Right atrium auricular region (tissue), 2 donors: ENCODE results near the gene CACNB4. TPM values are rescaled to one million over a fixed set of nuclear protein-coding genes. Genes with fewer than 3 reads are reported as not detected.

Source experiments
- DNase-seq: peaks from one replicate; pipeline ENCODE4 v3.0.0-alpha.2; 2019; ENCODE audit warnings: low spot score
- H3K27ac ChIP-seq, 2 donors: fragments of 200-600 bp; sonication (generic); 1 replicate in 1 of 2; 2 replicates in 1 of 2; pipeline ENCODE4 v1.5.1; 2016 to 2019
- H3K27me3 ChIP-seq, 2 donors: fragments of 200-600 bp; sonication (generic); one replicate each; pipeline versions ENCODE4 v1.5.1 to v1.6.0; 2017 to 2019
- H3K36me3 ChIP-seq: fragments of 200-600 bp; sonication (generic); one replicate; pipeline ENCODE4 v1.5.1; 2016
- H3K4me1 ChIP-seq, 2 donors: fragments of 200-600 bp; sonication (generic); one replicate each; pipeline versions ENCODE4 v1.5.1 to v1.6.0; 2017 to 2019
- H3K4me3 ChIP-seq, 2 donors: fragments of 200-600 bp; sonication (generic); 1 replicate in 1 of 2; 2 replicates in 1 of 2; pipeline ENCODE4 v1.5.1; 2017 to 2019; ENCODE audit warnings: mild to moderate bottlenecking in 1 of 2, moderate library complexity in 1 of 2
- H3K9me3 ChIP-seq, 2 donors: fragments of 200-600 bp; sonication (generic); one replicate each; pipeline ENCODE4 v1.5.1; 2019
- CTCF ChIP-seq, 2 donors: fragments of 200-600 bp; sonication (generic); IDR thresholded peaks; one replicate each; pipeline ENCODE4 v1.5.1; 2019; ENCODE audit warnings: antibody characterized with exemption in 2 of 2
- total RNA-seq, 2 donors: library from RNA; depleted of rRNA; stranded (reverse); fragments of >200 nt; gene quantifications; one replicate each; pipeline ENCODE4 v1.1.0, GENCODE V29; 2016

The CACNB4 gene
- total RNA-seq, 2 donors from 2014 or later = 0.37 to 0.90 TPM

GRCh38 chr2:152038441-152038958, 60.3 kb downstream of the CACNB4 start:
- no peak overlapping the region for H3K27ac ChIP-seq
- TF ChIP-seq CTCF (IDR thresholded peaks at IDR 0.05) = no peak

GRCh38 chr2:152037743-152038435, 61.0 kb downstream of the CACNB4 start:
- no peaks in the 10 kb centered on the region for H3K36me3 ChIP-seq
- peak overlapping the region in 1 of 2 donors; percentile 23 for H3K27ac ChIP-seq
- no peak for DNase-seq
- no peaks in the 10 kb centered on the region for H3K9me3 ChIP-seq
- H3K27me3 ChIP-seq = no peaks in the 10 kb centered on the region
- no peak overlapping the region for H3K4me3 ChIP-seq
- H3K4me1 ChIP-seq = peaks cover 0 to 24% of the 10 kb centered on the region in 2 donors
- TF ChIP-seq CTCF (IDR thresholded peaks at IDR 0.05) = no peak

More at GRCh38 chr2:152038441-152038958, 60.3 kb downstream of the CACNB4 start:
- no peaks in the 10 kb centered on the region for H3K9me3 ChIP-seq
- H3K36me3 ChIP-seq = no peaks in the 10 kb centered on the region
- peaks cover 0 to 24% of the 10 kb centered on the region in 2 donors for H3K4me1 ChIP-seq
- no peak overlapping the region for H3K4me3 ChIP-seq
- no peaks in the 10 kb centered on the region for H3K27me3 ChIP-seq
- DNase-seq = peak; percentile 62

DNA sequence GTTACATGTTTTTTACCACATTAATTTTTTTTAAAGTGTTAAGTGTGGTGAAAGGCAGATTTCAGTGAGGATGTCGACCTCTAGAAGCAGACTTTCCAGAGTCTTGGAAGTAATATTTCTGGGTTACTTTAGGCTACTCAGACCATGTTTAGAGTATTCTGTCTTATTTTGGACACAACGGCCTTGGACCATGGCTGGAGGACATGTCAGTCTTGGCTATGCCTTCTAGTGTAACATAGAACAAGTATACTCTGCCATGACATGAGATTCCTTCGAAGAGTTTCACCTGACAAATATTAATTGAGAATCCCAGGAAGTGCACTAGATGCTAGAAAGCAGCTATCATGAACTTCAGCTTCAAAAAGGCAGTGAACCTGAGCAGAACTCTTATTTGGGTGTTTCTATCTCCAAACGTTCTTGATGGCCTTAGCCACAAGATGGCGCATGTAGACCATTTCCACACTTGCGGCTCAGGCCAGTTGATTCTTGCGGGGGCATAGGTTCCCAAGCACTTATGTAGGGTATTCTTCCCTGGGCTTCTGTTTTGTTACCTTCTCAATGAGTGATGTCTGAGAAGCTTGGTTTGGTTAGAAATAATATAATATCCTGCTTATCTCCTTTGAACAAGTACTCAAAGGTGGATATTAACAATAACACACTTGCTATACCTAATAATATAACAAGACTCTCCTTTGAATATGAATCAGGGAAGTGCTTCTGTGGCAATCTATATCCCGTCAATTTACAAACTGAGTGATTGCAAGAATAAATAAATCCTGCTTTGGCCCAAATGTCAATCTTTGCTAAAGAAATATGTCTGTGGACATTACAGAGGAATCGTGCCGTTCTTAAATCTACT, 62.0 kb downstream of the CACNB4 start:
- TF ChIP-seq CTCF (IDR thresholded peaks at IDR 0.05) = peak; percentile 83 to 88
- DNase-seq = peak; percentile 77

DNA sequence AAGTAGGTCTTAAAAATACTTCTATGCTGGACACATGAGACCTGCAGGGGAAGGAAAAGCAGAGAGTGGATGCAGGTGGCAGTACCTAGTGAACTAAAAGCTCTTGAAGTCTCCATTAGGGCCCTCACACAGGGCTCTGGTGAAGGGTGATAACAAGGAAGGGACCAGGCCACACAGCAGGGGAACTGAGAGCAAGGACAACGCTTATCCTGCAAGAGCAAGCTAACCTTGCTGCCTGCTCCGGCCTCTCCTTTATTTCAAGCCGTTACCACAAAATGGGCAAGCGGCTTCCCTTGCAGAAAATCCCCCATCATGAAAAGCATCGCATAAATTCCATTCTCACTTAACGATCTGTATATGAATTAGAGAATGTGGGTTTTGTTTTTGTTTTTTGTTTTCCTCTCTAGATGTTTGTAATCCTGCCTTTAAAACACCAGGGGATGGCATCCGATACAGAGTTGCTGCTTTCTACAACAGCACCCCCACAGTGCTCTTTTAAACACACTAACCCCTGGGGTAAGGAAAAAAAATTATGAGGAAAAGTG, 64.5 kb downstream of the CACNB4 start:
- H3K9me3 ChIP-seq = no peaks in the 10 kb centered on the region
- no peak for TF ChIP-seq CTCF (IDR thresholded peaks at IDR 0.05)
- no peaks in the 10 kb centered on the region for H3K36me3 ChIP-seq
- no peak overlapping the region for H3K4me3 ChIP-seq
- DNase-seq = no peak
- no peaks in the 10 kb centered on the region for H3K27me3 ChIP-seq
- H3K27ac ChIP-seq = no peak overlapping the region
- H3K4me1 ChIP-seq = peaks cover 0 to 24% of the 10 kb centered on the region in 2 donors

More for the DNA sequence above, 62.0 kb downstream of the CACNB4 start:
- Histone ChIP-seq H3K4me3 (no peak overlapping the region), H3K27ac (no peak overlapping the region), H3K9me3 (no peaks in the 10 kb centered on the region), H3K36me3 (no peaks in the 10 kb centered on the region), H3K27me3 (no peaks in the 10 kb centered on the region), H3K4me1 (peaks cover 0 to 24% of the 10 kb centered on the region in 2 donors)

- peaks cover 0 to 14% of the 10 kb centered on the region in 2 donors for H3K4me1 ChIP-seq
- no peaks in the 10 kb centered on the region for H3K36me3 ChIP-seq
- DNase-seq = no peak
- H3K27ac ChIP-seq = no peak overlapping the region
- no peaks in the 10 kb centered on the region for H3K27me3 ChIP-seq
- no peak for TF ChIP-seq CTCF (IDR thresholded peaks at IDR 0.05)
- H3K4me3 ChIP-seq = no peak overlapping the region
- no peaks in the 10 kb centered on the region for H3K9me3 ChIP-seq
Observed at GRCh38 chr2:152033011-152033925, 65.6 kb downstream of the CACNB4 start.
